Ectodermal cell (in vitro differentiated cells): ENCODE data around the gene CPED1.

ENCODE experiments used
- H3K27ac ChIP-seq: 2 replicates; pipeline ENCODE4 v1.7.0; 2013; ENCODE audit warnings: mild to moderate bottlenecking, low read depth, low read length; ENCODE audit not compliant: insufficient read depth, poor library complexity, severe bottlenecking
- H3K27me3 ChIP-seq: 2 replicates; pipeline ENCODE4 v1.7.0; 2013; ENCODE audit warnings: mild to moderate bottlenecking, low read length; ENCODE audit not compliant: insufficient read depth, control insufficient read depth, poor library complexity, severe bottlenecking
- H3K36me3 ChIP-seq: one replicate; pipeline ENCODE4 v1.7.0; 2013; ENCODE audit warnings: low read length; ENCODE audit not compliant: control insufficient read depth, insufficient read depth
- H3K4me1 ChIP-seq: one replicate; pipeline ENCODE4 v1.7.0; 2013; ENCODE audit warnings: low read length; ENCODE audit not compliant: control insufficient read depth, insufficient read depth
- H3K4me3 ChIP-seq: 2 replicates; pipeline ENCODE4 v1.7.0; 2013; ENCODE audit warnings: low read depth, low read length, control low read depth; ENCODE audit not compliant: insufficient read depth
- H3K9me3 ChIP-seq: 2 replicates; pipeline ENCODE4 v1.7.0; 2013; ENCODE audit warnings: mild to moderate bottlenecking, low read length, moderate library complexity; ENCODE audit not compliant: control insufficient read depth
- WGBS, 2 experiments: methylation state at CpG; one replicate each; pipeline ENCODE4 v1.1.7; 2013; ENCODE audit warnings: missing lambda C conversion rate in 2 of 2; 5-methylcytosine and 5-hydroxymethylcytosine counted together

CPED1 gene

DNA sequence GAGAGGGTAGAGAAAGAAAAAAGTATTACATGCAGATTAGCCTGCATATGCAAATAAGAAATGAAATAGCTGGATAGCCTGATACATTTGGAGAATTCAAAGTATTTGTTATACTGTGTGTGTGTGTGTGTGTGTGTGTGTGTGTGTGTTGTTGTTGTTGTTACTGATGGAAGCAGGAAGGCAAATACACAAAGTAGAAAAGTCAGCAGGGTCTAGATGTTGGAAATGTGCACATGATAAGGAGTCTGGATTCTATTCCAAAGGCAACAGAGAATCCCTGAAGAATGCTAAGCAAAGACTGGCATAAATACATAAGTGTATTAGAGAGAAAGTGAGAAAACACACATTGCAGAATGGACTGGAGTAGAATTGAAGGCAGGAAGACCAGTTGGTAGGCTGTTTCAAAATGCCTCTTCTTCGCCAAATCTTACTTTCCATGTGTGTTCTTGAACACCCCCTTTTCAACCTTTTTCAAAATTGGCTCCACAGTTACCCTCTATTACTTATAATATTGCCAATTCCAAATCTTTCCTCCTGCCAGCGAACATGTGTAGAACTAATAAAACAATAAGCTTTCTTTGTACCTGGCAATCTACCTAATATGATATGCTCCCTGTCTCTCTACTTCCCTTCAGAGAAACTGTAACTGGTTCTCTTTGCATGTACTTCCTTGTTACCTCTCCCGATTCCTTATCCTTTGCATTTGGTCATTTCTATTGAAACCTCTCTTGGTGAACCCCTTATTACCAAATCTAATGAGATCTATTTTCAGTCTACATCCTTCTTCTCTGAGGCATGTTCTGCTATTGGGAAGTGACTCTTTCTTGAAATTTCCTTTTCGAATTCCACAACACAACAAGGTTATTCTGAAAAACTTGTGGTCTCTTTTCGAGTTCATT lies 6.2 kb downstream of the CPED1 start:
- no peaks in the 10 kb centered on the region for H3K9me3 ChIP-seq
- H3K27me3 ChIP-seq: peaks cover 4% of the 10 kb centered on the region
- no peaks in the 10 kb centered on the region for H3K4me1 ChIP-seq
- no peak overlapping the region for H3K4me3 ChIP-seq
- WGBS, 2 experiments: 91 to 93% methylated on average over 5 of the region's 5 CpGs
- H3K36me3 ChIP-seq: no peaks in the 10 kb centered on the region
- no peak overlapping the region for H3K27ac ChIP-seq

DNA sequence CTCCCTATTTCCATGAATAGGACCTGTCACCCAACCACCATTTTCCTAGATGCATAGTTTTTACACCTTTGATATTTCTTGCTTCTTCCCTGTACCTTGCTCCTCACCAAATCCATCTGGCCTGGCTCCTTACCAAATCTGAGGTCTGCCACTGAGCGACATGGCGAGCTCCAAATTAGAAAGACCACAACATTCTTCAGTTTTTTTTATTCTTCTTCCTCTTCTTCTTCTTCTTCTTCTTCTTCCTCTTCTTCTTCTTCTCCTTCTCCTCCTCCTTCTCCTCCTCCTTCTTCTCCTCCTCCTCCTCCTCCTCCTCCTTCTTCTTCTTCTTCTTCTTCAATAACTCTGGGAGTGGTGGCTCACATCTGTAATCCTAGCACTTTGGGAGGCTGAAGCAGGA lies 7.1 kb downstream of the CPED1 start:
- H3K27ac ChIP-seq: no peak overlapping the region
- WGBS, 2 experiments: 91 to 98% methylated on average over 2 of the region's 2 CpGs
- H3K4me1 ChIP-seq: no peaks in the 10 kb centered on the region
- no peaks in the 10 kb centered on the region for H3K27me3 ChIP-seq
- H3K4me3 ChIP-seq: no peak overlapping the region
- H3K9me3 ChIP-seq: no peaks in the 10 kb centered on the region
- H3K36me3 ChIP-seq: no peaks in the 10 kb centered on the region

- Histone ChIP-seq H3K4me3 (no peak overlapping the region), H3K27me3 (no peaks in the 10 kb centered on the region), H3K9me3 (no peaks in the 10 kb centered on the region), H3K4me1 (no peaks in the 10 kb centered on the region), H3K27ac (no peak overlapping the region), H3K36me3 (no peaks in the 10 kb centered on the region)
- 94 to 97% methylated on average over 2 of the region's 2 CpGs for WGBS, 2 experiments
Observed at GRCh38 chr7:120996333-120996987, 7.9 kb downstream of the CPED1 start.

GRCh38 chr7:120996988-120997345 lies 8.5 kb downstream of the CPED1 start:
- H3K4me1 ChIP-seq: no peaks in the 10 kb centered on the region
- H3K36me3 ChIP-seq: no peaks in the 10 kb centered on the region
- H3K4me3 ChIP-seq: no peak overlapping the region
- H3K27me3 ChIP-seq: no peaks in the 10 kb centered on the region
- H3K9me3 ChIP-seq: no peaks in the 10 kb centered on the region
- no peak overlapping the region for H3K27ac ChIP-seq

DNA sequence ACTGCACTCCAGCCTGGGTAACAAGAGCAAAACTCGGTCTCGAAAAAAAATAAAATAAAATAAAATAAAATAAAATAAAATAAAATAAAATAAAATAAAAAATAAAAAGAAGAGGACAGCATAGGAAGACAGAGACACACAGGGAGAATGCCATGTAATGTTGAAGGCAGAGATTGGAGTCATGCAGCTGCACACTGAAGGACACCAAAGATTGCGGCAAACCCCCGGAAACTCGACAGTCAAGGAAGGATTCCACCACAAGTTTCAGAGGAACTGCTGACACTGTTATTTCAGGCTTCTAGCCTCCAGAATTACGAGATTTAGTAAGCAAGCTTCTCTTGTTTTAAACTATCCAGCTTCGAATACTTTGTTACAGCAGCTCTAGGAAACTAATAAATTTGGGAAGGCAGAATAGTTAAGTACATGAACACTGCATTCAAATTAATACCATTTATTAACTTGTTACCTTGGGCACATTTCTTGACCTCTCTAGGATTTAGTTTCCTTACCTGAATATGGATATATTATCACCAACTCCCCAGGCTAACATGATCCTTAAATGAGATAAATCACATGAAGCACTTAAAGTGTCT lies 9.5 kb downstream of the CPED1 start:
- 96 to 97% methylated on average over 5 of the region's 7 CpGs for WGBS, 2 experiments
- no peak overlapping the region for H3K27ac ChIP-seq
- no peaks in the 10 kb centered on the region for H3K9me3 ChIP-seq
- no peak overlapping the region for H3K4me3 ChIP-seq
- H3K27me3 ChIP-seq: no peaks in the 10 kb centered on the region
- no peaks in the 10 kb centered on the region for H3K36me3 ChIP-seq
- H3K4me1 ChIP-seq: no peaks in the 10 kb centered on the region

DNA sequence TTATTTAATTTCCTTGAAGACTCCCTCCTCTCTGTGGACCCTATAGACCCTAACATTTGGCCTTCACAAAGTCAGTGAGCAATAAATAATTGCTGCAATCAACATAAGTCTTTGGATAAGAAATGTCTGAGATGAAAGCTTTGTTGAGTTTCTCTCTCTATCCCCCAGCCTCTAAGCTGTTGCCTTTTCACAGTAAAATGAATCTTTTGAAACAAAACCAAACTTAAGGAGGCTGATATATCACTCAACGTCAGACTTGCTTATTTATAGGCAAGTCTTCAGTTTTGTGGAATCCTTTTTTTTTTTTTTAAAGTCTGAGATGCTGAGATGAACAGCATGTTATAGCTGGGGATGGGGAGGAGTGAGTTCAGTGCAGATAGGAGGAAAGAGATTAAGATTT lies 10.0 kb downstream of the CPED1 start:
- Histone ChIP-seq H3K27ac (no peak overlapping the region), H3K4me3 (no peak overlapping the region), H3K4me1 (no peaks in the 10 kb centered on the region), H3K36me3 (no peaks in the 10 kb centered on the region), H3K27me3 (no peaks in the 10 kb centered on the region), H3K9me3 (no peaks in the 10 kb centered on the region)
- WGBS, 2 experiments: 92 to 100% methylated on average over 1 of the region's 1 CpG

DNA sequence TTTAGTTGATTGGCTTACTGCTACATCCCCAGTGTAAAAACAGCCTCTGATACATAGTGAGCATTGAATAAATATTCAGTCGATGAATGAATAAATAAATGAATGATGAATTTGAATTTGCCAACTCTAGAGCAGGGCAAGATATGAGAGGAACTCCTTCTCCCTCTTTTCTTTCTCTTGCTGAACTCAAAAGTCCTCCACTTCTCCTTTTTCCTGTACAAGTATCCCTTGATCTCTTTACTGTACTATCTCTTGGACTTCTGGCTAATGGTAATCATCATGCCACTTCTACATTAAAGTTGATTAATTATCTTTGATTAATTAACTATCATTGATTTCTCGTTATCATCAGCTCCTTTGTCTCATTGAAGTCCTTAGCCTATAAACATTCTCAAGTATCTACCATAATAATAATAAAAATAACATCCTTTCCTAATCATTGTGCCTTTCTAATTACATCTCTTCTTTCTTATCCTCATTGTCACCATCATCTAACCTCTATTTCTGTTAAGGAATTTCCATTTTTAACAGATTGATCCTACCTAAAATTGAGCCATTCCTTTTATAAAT lies 10.6 kb downstream of the CPED1 start:
- Histone ChIP-seq H3K27me3 (no peaks in the 10 kb centered on the region), H3K36me3 (no peaks in the 10 kb centered on the region), H3K9me3 (no peaks in the 10 kb centered on the region), H3K4me1 (no peaks in the 10 kb centered on the region), H3K4me3 (no peak overlapping the region), H3K27ac (no peak overlapping the region)
- 78 to 95% methylated on average over 1 to 2 of the region's 2 CpGs for WGBS, 2 experiments

DNA sequence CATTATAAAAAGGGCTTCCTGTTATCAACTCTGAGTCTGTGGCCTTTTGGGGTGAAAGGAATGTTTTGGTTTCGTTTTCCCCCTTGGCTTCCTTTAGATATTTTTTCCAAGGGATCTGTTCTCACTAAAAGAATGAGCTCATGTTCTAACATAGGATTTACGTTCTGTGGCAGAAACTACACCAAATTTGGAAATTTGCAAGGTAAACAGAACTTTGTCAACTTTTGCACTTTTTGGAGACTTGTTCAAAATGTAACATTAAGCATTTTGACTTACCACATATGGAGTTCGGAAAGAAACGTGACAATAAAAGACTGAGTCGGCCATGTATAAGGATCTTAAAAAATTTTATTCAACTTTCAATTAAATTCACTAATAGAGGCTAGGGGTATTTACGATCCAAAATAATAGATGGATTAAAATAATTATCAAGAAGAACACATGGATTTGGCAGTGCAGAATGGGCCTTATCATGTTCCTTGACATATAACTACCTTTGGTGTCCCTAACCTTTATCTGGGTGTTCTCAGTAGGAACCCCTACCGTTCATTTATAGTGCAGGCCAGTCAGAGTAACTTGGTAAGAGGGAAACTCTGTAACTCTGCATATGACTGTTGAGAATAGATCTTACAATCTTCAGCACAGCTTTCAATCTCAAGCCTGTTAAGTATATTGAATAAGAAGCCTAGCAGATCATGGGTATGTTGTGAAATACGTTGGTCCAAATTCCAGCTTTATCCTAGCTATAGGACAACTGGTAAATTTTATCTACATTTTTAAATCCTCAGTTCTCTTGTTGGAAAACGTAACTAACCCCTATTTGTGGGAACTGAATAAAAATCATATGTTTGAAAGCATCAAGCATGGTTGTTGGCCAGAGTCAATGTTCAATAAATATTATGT lies 11.8 kb downstream of the CPED1 start:
- Histone ChIP-seq H3K36me3 (no peaks in the 10 kb centered on the region), H3K27me3 (no peaks in the 10 kb centered on the region), H3K9me3 (no peaks in the 10 kb centered on the region), H3K4me3 (no peak overlapping the region), H3K27ac (no peak overlapping the region), H3K4me1 (no peaks in the 10 kb centered on the region)
- WGBS, 2 experiments: 91 to 96% methylated on average over 6 to 8 of the region's 9 CpGs

DNA sequence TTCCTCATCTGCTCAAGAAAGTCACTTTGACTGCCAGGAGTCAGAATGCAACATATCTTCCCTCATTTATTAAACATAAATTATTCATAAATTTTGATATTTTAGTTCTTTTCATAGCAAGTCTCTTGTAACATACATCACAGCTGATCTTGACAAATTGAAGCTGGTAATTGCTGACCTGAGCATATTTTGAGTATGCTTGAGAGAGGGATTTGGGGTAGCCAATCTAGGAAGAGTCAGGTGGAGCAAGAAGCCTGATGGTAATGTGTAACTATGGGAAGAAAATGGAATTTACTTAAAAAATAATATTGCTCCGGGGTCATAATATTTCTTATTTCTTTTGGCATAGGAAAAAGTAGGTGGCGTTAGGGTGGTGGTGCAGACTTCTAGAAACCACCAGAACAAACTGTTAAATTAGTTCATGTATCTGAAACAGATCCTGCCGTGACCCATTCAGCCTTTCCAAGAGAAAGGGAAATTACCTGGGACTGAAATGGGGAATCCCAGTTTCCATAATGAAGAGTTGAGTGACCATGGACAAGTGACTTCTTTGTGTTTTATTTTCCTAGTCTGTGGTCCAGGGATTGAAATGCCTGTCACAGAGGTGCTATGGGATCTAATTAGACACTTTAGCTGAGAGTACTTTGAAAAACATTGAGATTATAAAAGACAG lies 12.9 kb downstream of the CPED1 start:
- Histone ChIP-seq H3K27me3 (no peaks in the 10 kb centered on the region), H3K36me3 (no peaks in the 10 kb centered on the region), H3K4me3 (no peak overlapping the region), H3K27ac (no peak overlapping the region), H3K9me3 (no peaks in the 10 kb centered on the region), H3K4me1 (no peaks in the 10 kb centered on the region)
- 72 to 80% methylated on average over 3 of the region's 3 CpGs for WGBS, 2 experiments
